ENCODE measurements around the gene SLC15A1.
"Not testable (repeated sequence)": the region's sequence is repeated elsewhere in the genome, so short reads cannot be mapped to it uniquely, and the experiment has no call there.

SLC15A1 gene

GRCh38 chr13:98643479-98643878 lies 109.0 kb downstream of the SLC15A1 start:
- Histone ChIP-seq H3K9me3 (ENCODE audit: control insufficient read depth, low read length) (no peaks in the 10 kb centered on the region), H3K9ac (ENCODE audit: low read length) (no peak overlapping the region), H3K36me3 (ENCODE audit: control insufficient read depth, insufficient read depth, low read length) (no peaks in the 10 kb centered on the region)

DNA sequence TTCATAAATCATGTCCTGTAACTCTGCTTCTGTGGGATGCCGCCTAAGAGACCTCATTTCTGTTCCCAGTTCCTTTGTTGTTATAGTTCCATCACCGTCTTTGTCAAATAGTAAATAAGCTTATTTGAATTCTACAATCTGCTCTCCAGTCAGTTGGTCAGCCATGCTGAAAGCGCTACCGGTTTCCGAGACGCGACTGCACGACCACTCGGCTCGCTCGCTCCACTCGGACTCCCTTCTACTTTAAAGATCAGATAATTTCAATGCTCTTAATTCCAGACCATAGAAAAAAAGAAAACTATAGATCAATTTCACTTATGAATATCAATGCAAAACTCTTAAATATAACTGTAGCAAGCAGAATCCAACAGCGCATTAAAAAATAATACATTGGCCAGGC lies 111.4 kb downstream of the SLC15A1 start:
- Histone ChIP-seq H3K36me3 (ENCODE audit: control insufficient read depth, insufficient read depth, low read length) (no peaks in the 10 kb centered on the region), H3K9ac (ENCODE audit: low read length) (no peak overlapping the region), H3K9me3 (ENCODE audit: control insufficient read depth, low read length) (no peaks in the 10 kb centered on the region), H3K27me3 (ENCODE audit: control insufficient read depth, insufficient read depth, low read length) (no peaks in the 10 kb centered on the region), H3K4me3 (ENCODE audit: low read length) (no peak overlapping the region), H3K4me1 (ENCODE audit: control insufficient read depth, insufficient read depth, low read length) (peaks cover 4% of the 10 kb centered on the region)

More at GRCh38 chr13:98643479-98643878, 109.0 kb downstream of the SLC15A1 start:
- H3K27me3 ChIP-seq (ENCODE audit: control insufficient read depth, insufficient read depth, low read length): no peaks in the 10 kb centered on the region
- no peak overlapping the region for H3K4me3 ChIP-seq (ENCODE audit: low read length)
- peaks cover 22% of the 10 kb centered on the region for H3K4me1 ChIP-seq (ENCODE audit: control insufficient read depth, insufficient read depth, low read length)

GRCh38 chr13:98639785-98640184 lies 112.7 kb downstream of the SLC15A1 start:
- not testable (repeated sequence) for H3K9me3 ChIP-seq (ENCODE audit: control insufficient read depth, low read length); H3K36me3 ChIP-seq (ENCODE audit: control insufficient read depth, insufficient read depth, low read length); H3K27me3 ChIP-seq (ENCODE audit: control insufficient read depth, insufficient read depth, low read length); H3K4me3 ChIP-seq (ENCODE audit: low read length); H3K9ac ChIP-seq (ENCODE audit: low read length); H3K4me1 ChIP-seq (ENCODE audit: control insufficient read depth, insufficient read depth, low read length)

GRCh38 chr13:98638352-98638751 lies 114.1 kb downstream of the SLC15A1 start:
- H3K4me1 ChIP-seq (ENCODE audit: control insufficient read depth, insufficient read depth, low read length); H3K4me3 ChIP-seq (ENCODE audit: low read length); H3K9ac ChIP-seq (ENCODE audit: low read length); H3K36me3 ChIP-seq (ENCODE audit: control insufficient read depth, insufficient read depth, low read length); H3K9me3 ChIP-seq (ENCODE audit: control insufficient read depth, low read length); H3K27me3 ChIP-seq (ENCODE audit: control insufficient read depth, insufficient read depth, low read length): not testable (repeated sequence)
